Stimulated activated CD4-positive, alpha-beta T cell treated with anti-CD3 and anti-CD28 coated beads, Interleukin-4, amount 100 ng/mL, for 48 hours (primary cell): ENCODE results near the gene TMEM164.

Source experiments
- DNase-seq, 2 donors: peaks; one replicate each; pipeline ENCODE4 v3.0.0-alpha.2; 2020; ENCODE audit warnings: low read depth in 2 of 2

Gene TMEM164

GRCh38 chrX:110037178-110037577, 34.3 kb downstream of the TMEM164 start:
- DNase-seq: no peak

GRCh38 chrX:110038900-110039299, 36.0 kb downstream of the TMEM164 start:
- no peak for DNase-seq

- no peak for DNase-seq
Measured at GRCh38 chrX:110041980-110042379, 39.1 kb downstream of the TMEM164 start.

GRCh38 chrX:110042496-110042895, 39.6 kb downstream of the TMEM164 start:
- DNase-seq: no peak

GRCh38 chrX:110043506-110043905, 40.6 kb downstream of the TMEM164 start:
- DNase-seq: no peak

GRCh38 chrX:110044346-110045249, 41.7 kb downstream of the TMEM164 start:
- DNase-seq: no peak

- no peak for DNase-seq
Measured at GRCh38 chrX:110045421-110045820, 42.5 kb downstream of the TMEM164 start.

GRCh38 chrX:110046001-110046400, 43.1 kb downstream of the TMEM164 start:
- no peak for DNase-seq

- no peak for DNase-seq
Measured at GRCh38 chrX:110046971-110047370, 44.1 kb downstream of the TMEM164 start.

- DNase-seq: no peak
Measured at GRCh38 chrX:110049096-110049495, 46.2 kb downstream of the TMEM164 start.

- no peak for DNase-seq
Measured at GRCh38 chrX:110050386-110050785, 47.5 kb downstream of the TMEM164 start.

- no peak for DNase-seq
Measured at GRCh38 chrX:110050901-110051300, 48.0 kb downstream of the TMEM164 start.

- no peak for DNase-seq
Measured at GRCh38 chrX:110051559-110051958, 48.6 kb downstream of the TMEM164 start.

- DNase-seq: no peak
Measured at GRCh38 chrX:110052303-110052702, 49.4 kb downstream of the TMEM164 start.

- no peak for DNase-seq
Measured at GRCh38 chrX:110053453-110053852, 50.5 kb downstream of the TMEM164 start.

GRCh38 chrX:110055616-110056015, 52.7 kb downstream of the TMEM164 start:
- no peak for DNase-seq

GRCh38 chrX:110056419-110056818, 53.5 kb downstream of the TMEM164 start:
- no peak for DNase-seq

- DNase-seq: no peak
Measured at GRCh38 chrX:110059410-110059809, 56.5 kb downstream of the TMEM164 start.

GRCh38 chrX:110060317-110060716, 57.4 kb downstream of the TMEM164 start:
- DNase-seq: no peak

GRCh38 chrX:110060846-110061537, 58.1 kb downstream of the TMEM164 start:
- DNase-seq: no peak

- DNase-seq: no peak
Measured at GRCh38 chrX:110062919-110063318, 60.0 kb downstream of the TMEM164 start.

- DNase-seq: no peak
Measured at GRCh38 chrX:110066488-110067225, 63.7 kb downstream of the TMEM164 start.
